Ishikawa (cell line): Measurements from ENCODE around the gene PILRA.

ENCODE experiments used
- CEBPB ChIP-seq: IDR thresholded peaks from 2 replicates; pipeline ENCODE4 v1.6.1; 2012
- CREB1 ChIP-seq: IDR thresholded peaks from 2 replicates; pipeline ENCODE4 v1.6.1; 2012; ENCODE audit warnings: low read depth
- EGR1 ChIP-seq: IDR thresholded peaks from 2 replicates; pipeline ENCODE4 v1.6.1; 2012
- EP300 ChIP-seq: IDR thresholded peaks from 2 replicates; pipeline ENCODE4 v1.6.1; 2012; ENCODE audit warnings: borderline replicate concordance
- FOXM1 ChIP-seq: IDR thresholded peaks from 2 replicates; pipeline ENCODE4 v1.6.1; 2012; ENCODE audit warnings: low read depth, borderline replicate concordance
- MAX ChIP-seq: IDR thresholded peaks from 2 replicates; pipeline ENCODE4 v1.6.1; 2012
- NFIC ChIP-seq: IDR thresholded peaks from 2 replicates; pipeline ENCODE4 v1.6.1; 2012
- RAD21 ChIP-seq: IDR thresholded peaks from 2 replicates; pipeline ENCODE4 v1.6.1; 2012; ENCODE audit warnings: low read depth
- REST ChIP-seq: IDR thresholded peaks from 2 replicates; pipeline ENCODE4 v1.6.1; 2012; ENCODE audit warnings: low read depth, mild to moderate bottlenecking
- TAF1 ChIP-seq: IDR thresholded peaks from 2 replicates; pipeline ENCODE4 v1.6.1; 2012; ENCODE audit warnings: low read depth, mild to moderate bottlenecking
- TCF12 ChIP-seq: IDR thresholded peaks from 2 replicates; pipeline ENCODE4 v1.6.1; 2012; ENCODE audit warnings: low read depth
- TEAD4 ChIP-seq: IDR thresholded peaks from 2 replicates; pipeline ENCODE4 v1.6.1; 2012
- USF1 ChIP-seq: IDR thresholded peaks from 2 replicates; pipeline ENCODE4 v1.6.1; 2012
- YY1 ChIP-seq: IDR thresholded peaks from 2 replicates; pipeline ENCODE4 v1.6.1; 2012; ENCODE audit warnings: low read depth
- ZBTB7A ChIP-seq: IDR thresholded peaks from 2 replicates; pipeline ENCODE4 v1.6.1; 2012; ENCODE audit warnings: low read depth

PILRA gene

GRCh38 chr7:100373870-100374598 is 747 bp downstream of the PILRA start:
- peak; percentile 27; the same call in 1 of the 2 replicates for TF ChIP-seq RAD21

GRCh38 chr7:100374601-100375000 is 1.3 kb downstream of the PILRA start:
- TF ChIP-seq MAX, result no peak
- no peak for TF ChIP-seq ZBTB7A
- no peak for TF ChIP-seq EP300
- TF ChIP-seq CREB1, result no peak
- TF ChIP-seq FOXM1, result no peak
- TF ChIP-seq YY1, result no peak
- no peak for TF ChIP-seq RAD21
- no peak for TF ChIP-seq TEAD4
- TF ChIP-seq NFIC, result no peak
- no peak for TF ChIP-seq REST

- no peak for TF ChIP-seq CEBPB
Observed at GRCh38 chr7:100376066-100376465, 2.8 kb downstream of the PILRA start.

GRCh38 chr7:100378114-100378755 is 4.9 kb downstream of the PILRA start:
- TF ChIP-seq CEBPB (peak; percentile 49; the same call in 1 of the 2 replicates), REST (no peak), MAX (no peak)

GRCh38 chr7:100380196-100380595 is 6.9 kb downstream of the PILRA start:
- TF ChIP-seq YY1 (no peak), EGR1 (no peak), CEBPB (no peak), TAF1 (no peak), USF1 (no peak), RAD21 (no peak), REST (no peak), ZBTB7A (no peak), EP300 (no peak), NFIC (no peak), MAX (no peak), TCF12 (no peak), TEAD4 (no peak), FOXM1 (no peak), CREB1 (no peak)
